Fibroblast of the conjunctiva (primary cell): ENCODE results near the gene SAMD4B.
"Not testable (repeated sequence)": the region's sequence is repeated elsewhere in the genome, so short reads cannot be mapped to it uniquely, and the experiment has no call there.

Experiments used
- DNase-seq: peaks from one replicate; pipeline ENCODE4 v3.0.0-alpha.2; 2010; ENCODE audit warnings: low read depth

The SAMD4B gene

GRCh38 chr19:39334444-39334976 is 7.7 kb upstream of the SAMD4B start:
- DNase-seq: no peak

- DNase-seq: no peak
These were observed 7.1 kb upstream of the SAMD4B start for GRCh38 chr19:39335168-39335548.

- no peak for DNase-seq
These were observed 5.7 kb upstream of the SAMD4B start for GRCh38 chr19:39336483-39336882.

GRCh38 chr19:39339674-39340073 is 2.5 kb upstream of the SAMD4B start:
- no peak for DNase-seq

GRCh38 chr19:39340156-39340555 is 2.1 kb upstream of the SAMD4B start:
- not testable (repeated sequence) for DNase-seq

- no peak for DNase-seq
These were observed 997 bp upstream of the SAMD4B start for GRCh38 chr19:39341129-39341718.

GRCh38 chr19:39342647-39343305 is 555 bp downstream of the SAMD4B start:
- DNase-seq: no peak

GRCh38 chr19:39345956-39346355 is 3.7 kb downstream of the SAMD4B start:
- no peak for DNase-seq

GRCh38 chr19:39347332-39348164 is 5.3 kb downstream of the SAMD4B start:
- DNase-seq: no peak

- DNase-seq: no peak
These were observed 7.1 kb downstream of the SAMD4B start for GRCh38 chr19:39349326-39349725.

- no peak for DNase-seq
These were observed 7.9 kb downstream of the SAMD4B start for GRCh38 chr19:39350156-39350555.

GRCh38 chr19:39351537-39352064 is 9.4 kb downstream of the SAMD4B start:
- DNase-seq: no peak

GRCh38 chr19:39352381-39353255 is 10.4 kb downstream of the SAMD4B start:
- no peak for DNase-seq

- DNase-seq: no peak
These were observed 13.0 kb downstream of the SAMD4B start for GRCh38 chr19:39355253-39355652.

- DNase-seq: no peak
These were observed 13.9 kb downstream of the SAMD4B start for GRCh38 chr19:39356073-39356472.

- DNase-seq: no peak
These were observed 14.4 kb downstream of the SAMD4B start for GRCh38 chr19:39356647-39357046.

- DNase-seq: no peak
These were observed 16.8 kb downstream of the SAMD4B start for GRCh38 chr19:39359026-39359425.

GRCh38 chr19:39360599-39360998 is 18.4 kb downstream of the SAMD4B start:
- no peak for DNase-seq

- peak; percentile 83 for DNase-seq
These were observed 20.7 kb downstream of the SAMD4B start for GRCh38 chr19:39362682-39363657.

GRCh38 chr19:39363901-39364457 is 21.8 kb downstream of the SAMD4B start:
- DNase-seq: peak; percentile 74
